ENCODE measurements around the gene CYP2B6.

DNA sequence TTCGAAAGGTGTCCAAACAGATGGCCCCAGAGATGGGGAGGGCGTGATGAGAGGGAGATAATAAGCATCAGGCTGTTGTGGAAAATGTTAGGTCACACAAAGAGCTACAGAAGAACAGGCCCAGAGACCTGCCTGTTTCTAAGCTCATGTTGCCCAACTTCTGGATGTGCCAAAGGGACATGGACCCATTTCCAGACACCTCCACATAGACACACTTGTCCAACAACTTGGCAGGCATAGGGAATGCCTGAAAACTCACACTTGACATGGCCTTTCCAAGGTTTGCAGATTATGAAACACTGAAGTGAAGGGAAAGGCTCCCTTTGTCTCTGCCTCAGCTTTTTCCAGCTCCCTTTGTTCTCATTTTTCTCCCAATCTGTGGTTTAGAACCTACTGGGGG is 43.5 kb upstream of the CYP2B6 start:
- TF ChIP-seq, protein P1, sequence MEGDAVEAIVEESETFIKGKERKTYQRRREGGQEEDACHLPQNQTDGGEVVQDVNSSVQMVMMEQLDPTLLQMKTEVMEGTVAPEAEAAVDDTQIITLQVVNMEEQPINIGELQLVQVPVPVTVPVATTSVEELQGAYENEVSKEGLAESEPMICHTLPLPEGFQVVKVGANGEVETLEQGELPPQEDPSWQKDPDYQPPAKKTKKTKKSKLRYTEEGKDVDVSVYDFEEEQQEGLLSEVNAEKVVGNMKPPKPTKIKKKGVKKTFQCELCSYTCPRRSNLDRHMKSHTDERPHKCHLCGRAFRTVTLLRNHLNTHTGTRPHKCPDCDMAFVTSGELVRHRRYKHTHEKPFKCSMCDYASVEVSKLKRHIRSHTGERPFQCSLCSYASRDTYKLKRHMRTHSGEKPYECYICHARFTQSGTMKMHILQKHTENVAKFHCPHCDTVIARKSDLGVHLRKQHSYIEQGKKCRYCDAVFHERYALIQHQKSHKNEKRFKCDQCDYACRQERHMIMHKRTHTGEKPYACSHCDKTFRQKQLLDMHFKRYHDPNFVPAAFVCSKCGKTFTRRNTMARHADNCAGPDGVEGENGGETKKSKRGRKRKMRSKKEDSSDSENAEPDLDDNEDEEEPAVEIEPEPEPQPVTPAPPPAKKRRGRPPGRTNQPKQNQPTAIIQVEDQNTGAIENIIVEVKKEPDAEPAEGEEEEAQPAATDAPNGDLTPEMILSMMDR (conservative IDR thresholded peaks at IDR 0.05; ENCODE audit: low read length) = no peak
- no peak for TF ChIP-seq EZH2phosphoT487 (IDR thresholded peaks at IDR 0.05; ENCODE audit: borderline replicate concordance)

Data from Loucy (cell line).